Large intestine (tissue), 3 donors: ENCODE results near the gene GRID1. TPM values are rescaled to one million over a fixed set of nuclear protein-coding genes. Genes with fewer than 3 reads are reported as not detected.

Experiments used
- DNase-seq, 2 donors: peaks; one replicate each; pipeline versions ENCODE4 v3.0.0 to v3.0.0-alpha.2; 2013
- H3K27ac ChIP-seq: one replicate; pipeline ENCODE4 v1.5.1; 2013; ENCODE audit warnings: low read length
- H3K27me3 ChIP-seq: 2 replicates; pipeline ENCODE4 v1.6.1; 2013; ENCODE audit warnings: low read length; ENCODE audit not compliant: control insufficient read depth, insufficient read depth
- H3K36me3 ChIP-seq: 2 replicates; pipeline ENCODE4 v1.6.1; 2013; ENCODE audit warnings: low read length; ENCODE audit not compliant: control insufficient read depth, insufficient read depth
- H3K4me1 ChIP-seq: one replicate; pipeline ENCODE4 v1.6.1; 2013; ENCODE audit warnings: low read length; ENCODE audit not compliant: control insufficient read depth, insufficient read depth
- H3K4me3 ChIP-seq: one replicate; pipeline ENCODE4 v1.5.1; 2013; ENCODE audit warnings: low read length
- H3K9me3 ChIP-seq: one replicate; pipeline ENCODE4 v1.6.1; 2013; ENCODE audit warnings: mild to moderate bottlenecking, low read depth, low read length, moderate library complexity; ENCODE audit not compliant: control insufficient read depth
- whole genome bisulfite sequencing: methylation state at CpG from one replicate; pipeline ENCODE4 v1.1.5; 2013; ENCODE audit warnings: low lambda C conversion rate; ENCODE audit not compliant: insufficient coverage; 5-methylcytosine and 5-hydroxymethylcytosine counted together
- polyA plus RNA-seq: library from polyadenylated mRNA; unstranded; fragments of 120-200 nt; gene quantifications from one replicate; pipeline ENCODE4 v1.2.1, GENCODE V29; 2013

The GRID1 gene
- polyA plus RNA-seq, 1 donor = 1.7 TPM

GRCh38 chr10:86073199-86073977 lies 293.2 kb downstream of the GRID1 start:
- WGBS = no CpG with 5 or more reads among the region's 7 CpGs
- H3K27ac ChIP-seq = no peak overlapping the region
- H3K27me3 ChIP-seq = no peaks in the 10 kb centered on the region
- H3K36me3 ChIP-seq = no peaks in the 10 kb centered on the region
- no peaks in the 10 kb centered on the region for H3K4me1 ChIP-seq
- no peak overlapping the region for H3K4me3 ChIP-seq
- no peak for DNase-seq
- no peaks in the 10 kb centered on the region for H3K9me3 ChIP-seq

DNA sequence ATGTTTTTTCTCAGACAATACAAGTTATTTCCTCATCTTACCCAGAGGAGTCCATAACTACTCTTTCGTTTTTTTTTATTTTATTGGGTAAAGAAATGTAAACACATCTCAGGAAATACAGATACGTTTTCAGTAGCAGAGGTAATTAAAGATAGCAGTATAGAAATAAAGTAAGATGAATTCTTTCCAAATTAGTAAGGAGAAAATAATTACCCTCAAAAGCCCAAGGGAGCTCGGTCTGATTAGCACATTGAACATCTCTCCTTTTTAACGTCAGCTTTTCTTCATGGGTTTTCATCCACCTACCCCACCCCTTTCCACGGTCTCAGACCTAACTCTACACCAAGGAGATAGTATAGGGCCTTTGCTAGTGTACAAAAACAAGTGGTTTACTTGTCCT lies 294.2 kb downstream of the GRID1 start:
- WGBS = 60% methylated on average over 2 of the region's 5 CpGs

DNA sequence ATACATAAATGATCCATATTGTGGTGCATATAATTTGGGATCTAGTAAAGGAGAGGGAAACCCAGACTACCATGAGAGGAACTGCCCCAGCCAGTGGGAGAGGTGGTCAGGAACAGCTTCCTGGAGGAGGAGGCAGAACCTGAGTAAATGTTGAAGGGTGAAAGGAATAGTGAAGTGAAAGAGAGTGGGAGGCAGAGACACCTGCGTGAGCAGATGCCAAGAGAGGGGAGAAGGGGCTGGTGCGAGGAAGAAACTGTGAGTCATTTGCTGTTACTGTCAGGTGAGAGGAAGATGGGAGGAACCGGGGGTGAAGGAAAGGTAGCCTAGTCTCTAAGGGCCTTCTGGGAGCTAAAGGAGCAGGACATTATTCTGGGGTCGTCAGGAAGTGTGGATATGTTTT lies 294.8 kb downstream of the GRID1 start:
- Histone ChIP-seq H3K27me3 (peaks cover 3% of the 10 kb centered on the region), H3K27ac (no peak overlapping the region), H3K36me3 (no peaks in the 10 kb centered on the region), H3K4me3 (no peak overlapping the region), H3K4me1 (no peaks in the 10 kb centered on the region), H3K9me3 (no peaks in the 10 kb centered on the region)
- 90% methylated on average over 2 of the region's 4 CpGs for whole genome bisulfite sequencing
- no peak for DNase-seq

More for the DNA sequence above, 294.2 kb downstream of the GRID1 start:
- H3K27ac ChIP-seq = no peak overlapping the region
- no peaks in the 10 kb centered on the region for H3K27me3 ChIP-seq
- no peak overlapping the region for H3K4me3 ChIP-seq
- DNase-seq = no peak
- H3K9me3 ChIP-seq = no peaks in the 10 kb centered on the region
- no peaks in the 10 kb centered on the region for H3K4me1 ChIP-seq
- no peaks in the 10 kb centered on the region for H3K36me3 ChIP-seq

GRCh38 chr10:86071145-86071544 lies 295.4 kb downstream of the GRID1 start:
- no peaks in the 10 kb centered on the region for H3K9me3 ChIP-seq
- no peak for DNase-seq
- no peak overlapping the region for H3K4me3 ChIP-seq
- no peak overlapping the region for H3K27ac ChIP-seq
- no peaks in the 10 kb centered on the region for H3K4me1 ChIP-seq
- H3K27me3 ChIP-seq = peaks cover 3% of the 10 kb centered on the region
- no peaks in the 10 kb centered on the region for H3K36me3 ChIP-seq
- no CpG with 5 or more reads among the region's 5 CpGs for WGBS

DNA sequence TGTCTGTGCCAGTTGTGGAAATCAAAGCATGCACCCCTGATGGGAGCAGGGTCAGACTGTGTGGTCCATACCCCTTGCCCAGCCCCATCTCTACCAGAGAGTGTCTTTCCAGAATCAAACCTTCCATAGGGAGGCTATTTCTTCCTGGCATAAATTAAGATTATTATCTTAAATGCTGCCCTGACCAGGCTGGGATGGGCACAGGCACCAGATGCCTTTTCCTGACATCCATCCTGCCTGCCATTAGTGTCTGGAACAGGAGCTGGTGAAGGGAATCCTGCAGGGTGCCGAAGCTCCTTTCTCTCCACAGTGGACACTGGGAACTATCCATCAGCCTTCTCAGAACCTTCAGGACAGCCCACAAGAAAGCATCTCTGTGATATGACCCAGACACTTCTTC lies 296.3 kb downstream of the GRID1 start:
- H3K27ac ChIP-seq = no peak overlapping the region
- no peak for DNase-seq
- H3K4me1 ChIP-seq = no peaks in the 10 kb centered on the region
- WGBS = no CpG with 5 or more reads among the region's 1 CpG
- H3K9me3 ChIP-seq = no peaks in the 10 kb centered on the region
- no peaks in the 10 kb centered on the region for H3K36me3 ChIP-seq
- no peak overlapping the region for H3K4me3 ChIP-seq
- peaks cover 3% of the 10 kb centered on the region for H3K27me3 ChIP-seq

DNA sequence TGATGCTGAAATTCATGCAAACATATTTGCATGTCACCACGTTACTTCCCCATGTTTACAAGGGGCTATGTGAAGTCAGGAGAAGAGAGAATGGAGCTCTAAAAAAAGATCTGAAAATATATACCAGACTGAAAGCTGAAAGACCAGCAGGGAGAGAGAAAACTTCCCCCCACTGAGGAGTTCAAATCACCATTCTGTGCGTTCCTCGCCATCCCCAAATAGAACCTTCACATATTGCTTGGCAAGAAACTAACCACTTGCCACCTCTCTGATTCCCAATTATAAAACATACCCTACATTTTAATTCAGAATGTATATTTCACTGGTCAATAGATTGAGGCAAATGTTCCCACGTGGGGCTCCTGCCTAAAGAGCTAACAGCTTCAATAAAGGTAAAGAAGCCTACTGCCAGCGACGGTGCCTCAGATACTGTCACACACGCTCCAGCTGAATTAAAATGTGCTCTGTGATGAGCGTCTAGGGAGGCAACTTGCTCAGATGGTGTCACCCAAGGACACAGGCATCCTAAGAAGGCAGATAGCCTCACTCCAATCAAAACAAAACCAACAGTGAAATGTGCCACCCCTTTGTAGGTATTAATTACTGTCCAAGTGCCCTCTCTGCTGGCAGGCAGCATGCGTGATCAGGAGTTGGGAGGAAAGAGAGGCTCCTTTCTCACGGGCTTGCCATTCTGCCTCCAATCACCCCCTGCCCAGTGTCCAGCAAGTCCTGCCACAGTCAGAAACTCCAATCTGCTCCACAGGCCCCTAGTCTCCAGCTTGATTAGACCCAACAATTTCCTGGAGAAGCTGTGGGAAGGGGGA lies 298.2 kb downstream of the GRID1 start:
- no peak overlapping the region for H3K4me3 ChIP-seq
- H3K27ac ChIP-seq = no peak overlapping the region
- H3K4me1 ChIP-seq = no peaks in the 10 kb centered on the region
- peaks cover 3% of the 10 kb centered on the region for H3K27me3 ChIP-seq
- H3K9me3 ChIP-seq = no peaks in the 10 kb centered on the region
- 90% methylated on average over 2 of the region's 10 CpGs for WGBS
- DNase-seq = no peak
- no peaks in the 10 kb centered on the region for H3K36me3 ChIP-seq

DNA sequence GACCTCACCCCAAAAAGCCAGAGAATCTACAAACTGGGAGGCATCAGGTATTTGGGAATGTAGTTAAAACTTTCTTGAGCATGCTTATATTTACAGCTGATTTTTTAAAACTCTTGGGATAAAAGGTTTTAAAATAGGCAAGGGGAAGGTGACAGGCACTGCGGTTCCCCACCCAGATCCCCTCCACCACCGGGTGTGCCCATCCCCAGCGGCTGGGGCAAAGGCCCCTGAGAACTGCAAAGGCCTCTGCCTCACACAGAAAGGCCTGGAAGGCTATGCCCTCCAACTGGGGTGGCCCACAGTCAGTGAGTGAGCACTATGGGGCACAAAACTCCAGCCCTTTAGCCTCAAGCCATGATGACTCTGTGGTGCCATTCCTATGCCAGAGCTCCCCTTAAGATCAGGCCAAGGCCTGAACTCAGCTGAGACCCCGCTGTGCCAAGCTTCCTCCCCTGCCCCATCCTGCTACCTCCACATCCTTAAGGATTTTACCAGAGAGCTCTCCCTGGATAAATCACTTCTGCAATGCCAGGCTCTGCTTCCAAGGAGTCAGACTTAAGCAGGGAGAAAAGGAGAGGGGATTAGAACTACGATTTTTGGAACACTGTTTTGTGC lies 299.1 kb downstream of the GRID1 start:
- Histone ChIP-seq H3K36me3 (no peaks in the 10 kb centered on the region), H3K4me3 (no peak overlapping the region), H3K4me1 (no peaks in the 10 kb centered on the region), H3K9me3 (no peaks in the 10 kb centered on the region), H3K27ac (no peak overlapping the region), H3K27me3 (peaks cover 3% of the 10 kb centered on the region)
- DNase-seq = no peak
- WGBS = no CpG with 5 or more reads among the region's 5 CpGs

- Histone ChIP-seq H3K4me1 (no peaks in the 10 kb centered on the region), H3K27me3 (peaks cover 3% of the 10 kb centered on the region), H3K4me3 (no peak overlapping the region), H3K36me3 (no peaks in the 10 kb centered on the region), H3K27ac (no peak overlapping the region), H3K9me3 (no peaks in the 10 kb centered on the region)
- no CpG with 5 or more reads among the region's 8 CpGs for WGBS
- DNase-seq = no peak
These were observed 299.9 kb downstream of the GRID1 start for GRCh38 chr10:86066696-86067095.

GRCh38 chr10:86065711-86066251 lies 300.8 kb downstream of the GRID1 start:
- Histone ChIP-seq H3K4me1 (no peaks in the 10 kb centered on the region), H3K4me3 (no peak overlapping the region), H3K36me3 (no peaks in the 10 kb centered on the region), H3K27me3 (peaks cover 3% of the 10 kb centered on the region), H3K27ac (no peak overlapping the region), H3K9me3 (no peaks in the 10 kb centered on the region)
- DNase-seq = no peak
- no CpG with 5 or more reads among the region's 6 CpGs for WGBS

DNA sequence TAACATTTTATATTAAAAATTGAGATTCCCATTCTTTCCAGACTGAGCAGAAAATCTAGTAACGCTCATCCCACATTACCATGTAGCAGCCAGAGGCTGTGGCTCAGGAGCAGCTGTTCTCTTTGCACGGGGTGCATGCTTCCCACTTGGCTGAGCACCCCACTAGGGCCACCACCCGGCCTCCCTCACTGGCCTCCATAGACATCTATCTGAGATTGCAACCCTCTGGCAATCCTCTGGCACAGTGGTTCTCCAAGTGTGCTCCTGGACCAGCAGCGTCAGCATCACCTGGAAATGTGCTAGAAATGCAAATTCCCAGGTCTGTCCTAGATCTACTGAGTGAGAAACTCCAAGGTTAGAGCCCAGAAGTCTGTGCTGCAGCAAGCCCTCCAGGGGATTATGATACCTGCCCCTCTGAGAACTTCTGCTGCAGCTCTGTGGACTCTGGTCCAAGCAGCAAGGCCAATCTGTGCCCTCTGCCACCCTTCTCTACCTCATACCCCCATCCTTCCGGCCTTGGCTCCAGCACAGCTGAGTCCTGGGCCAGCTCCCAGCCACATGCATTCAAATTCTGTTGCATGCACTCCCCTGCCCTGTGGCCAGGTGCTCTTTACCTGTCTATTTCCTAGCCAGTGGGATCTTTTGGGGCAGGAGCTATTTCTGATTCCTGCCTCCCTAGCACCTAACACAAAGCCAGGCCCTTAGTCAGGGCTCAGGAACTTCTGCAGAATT lies 301.5 kb downstream of the GRID1 start:
- Histone ChIP-seq H3K36me3 (no peaks in the 10 kb centered on the region), H3K4me1 (no peaks in the 10 kb centered on the region), H3K27me3 (peaks cover 3% of the 10 kb centered on the region), H3K4me3 (no peak overlapping the region), H3K9me3 (no peaks in the 10 kb centered on the region), H3K27ac (no peak overlapping the region)
- no peak for DNase-seq
- no CpG with 5 or more reads among the region's 5 CpGs for WGBS
